GM12873 (cell line): ENCODE results near the gene TKT.

Source experiments
- CTCF ChIP-seq: IDR thresholded peaks from 2 replicates; pipeline ENCODE4 v1.5.1; 2012; ENCODE audit warnings: low read depth, mild to moderate bottlenecking, moderate library complexity, low read length, control low read depth; ENCODE audit not compliant: insufficient read depth; ENCODE audit errors: missing control alignments

The TKT gene

GRCh38 chr3:53288214-53288613 lies 32.4 kb upstream of the TKT start:
- TF ChIP-seq CTCF: no peak

GRCh38 chr3:53287131-53287629 lies 31.4 kb upstream of the TKT start:
- no peak for TF ChIP-seq CTCF

GRCh38 chr3:53286727-53287126 lies 30.9 kb upstream of the TKT start:
- TF ChIP-seq CTCF: no peak

GRCh38 chr3:53282581-53282980 lies 26.8 kb upstream of the TKT start:
- TF ChIP-seq CTCF: no peak

GRCh38 chr3:53278667-53279066 lies 22.8 kb upstream of the TKT start:
- no peak for TF ChIP-seq CTCF

GRCh38 chr3:53274938-53275605 lies 19.2 kb upstream of the TKT start:
- no peak for TF ChIP-seq CTCF

GRCh38 chr3:53273146-53273670 lies 17.4 kb upstream of the TKT start:
- no peak for TF ChIP-seq CTCF
